KMS-11 (cell line): ENCODE measurements around the gene PIH1D1.
A peak's percentile ranks its signal among the peaks of the same experiment; 100 is the strongest.

Experiments
- H2AFZ ChIP-seq: fragments of 200-600 bp; sonication (generic); 2 replicates; pipeline ENCODE4 v1.6.1; 2016; ENCODE audit warnings: antibody characterized with exemption, mixed run types, low read depth
- H3K27ac ChIP-seq: fragments of 200-600 bp; sonication (generic); 2 replicates; pipeline ENCODE4 v1.6.1; 2016; ENCODE audit warnings: mild to moderate bottlenecking, mixed run types
- H3K27me3 ChIP-seq: fragments of 200-600 bp; sonication (generic); 2 replicates; pipeline ENCODE4 v1.6.1; 2017; ENCODE audit warnings: mild to moderate bottlenecking, low read depth, mixed run types, moderate library complexity; ENCODE audit not compliant: insufficient read depth
- H3K36me3 ChIP-seq: fragments of 200-600 bp; sonication (generic); 2 replicates; pipeline ENCODE4 v1.6.1; 2017; ENCODE audit warnings: mild to moderate bottlenecking, mixed run types; ENCODE audit not compliant: insufficient read depth
- H3K4me1 ChIP-seq: fragments of 200-600 bp; sonication (generic); 2 replicates; pipeline ENCODE4 v1.6.1; 2016; ENCODE audit warnings: mild to moderate bottlenecking, low read depth, mixed run types; ENCODE audit not compliant: poor library complexity, severe bottlenecking
- H3K4me2 ChIP-seq: fragments of 200-600 bp; sonication (generic); 2 replicates; pipeline ENCODE4 v1.7.0; 2016; ENCODE audit warnings: mild to moderate bottlenecking, mixed run types
- H3K4me3 ChIP-seq: fragments of 200-600 bp; sonication (generic); IDR thresholded peaks from 2 replicates; pipeline ENCODE4 v1.6.1; 2017; ENCODE audit warnings: low read depth, low read length, mixed read lengths; ENCODE audit not compliant: insufficient read depth
- H3K79me2 ChIP-seq: fragments of 200-600 bp; sonication (generic); 2 replicates; pipeline ENCODE4 v1.6.1; 2016; ENCODE audit warnings: low read depth, mixed run types; ENCODE audit not compliant: insufficient read depth
- H3K9ac ChIP-seq: fragments of 200-600 bp; sonication (generic); 2 replicates; pipeline ENCODE4 v1.6.1; 2016; ENCODE audit warnings: mild to moderate bottlenecking, mixed run types
- H4K20me1 ChIP-seq: fragments of 200-600 bp; sonication (generic); 2 replicates; pipeline ENCODE4 v1.6.1; 2016; ENCODE audit warnings: mild to moderate bottlenecking, mixed run types; ENCODE audit not compliant: insufficient read depth
- CTCF ChIP-seq: fragments of 200-600 bp; sonication (generic); conservative IDR thresholded peaks from 2 replicates; pipeline ENCODE4 v1.6.1; 2017; ENCODE audit warnings: low read depth, mild to moderate bottlenecking, antibody characterized with exemption, low read length, moderate library complexity, mixed read lengths

PIH1D1 gene

GRCh38 chr19:49451430-49452181 is at the start of gene PIH1D1:
TSS of gene PIH1D1 (minus strand) at chr19:49451814. CDS start at chr19:49451574, 240 bp downstream.
- Histone ChIP-seq H3K4me3 (peak within 1 kb of the TSS; percentile 39), H3K79me2 (peaks cover 24% of the 10 kb centered on the region), H3K27ac (peak within 1 kb of the TSS; percentile 88), H3K4me1 (peaks cover 39% of the 10 kb centered on the region), H3K9ac (peak within 1 kb of the TSS; percentile 81; the same call in 1 of the 2 replicates), H4K20me1 (no peaks in the 10 kb centered on the region), H3K36me3 (no peaks in the 10 kb centered on the region), H2AFZ (peak within 1 kb of the TSS; percentile 60; the same call in 1 of the 2 replicates), H3K4me2 (peak within 1 kb of the TSS; percentile 70), H3K27me3 (no peaks in the 10 kb centered on the region)
- TF ChIP-seq CTCF, result no peak

GRCh38 chr19:49499030-49499670 is 47.5 kb upstream of the PIH1D1 start:
- peaks cover 5% of the 10 kb centered on the region; the same call in 1 of the 2 replicates for H4K20me1 ChIP-seq
- no peak for TF ChIP-seq CTCF
- H3K4me3 ChIP-seq, result no peak overlapping the region
- peaks cover 15% of the 10 kb centered on the region; the same call in 1 of the 2 replicates for H3K36me3 ChIP-seq
- H3K4me1 ChIP-seq, result peaks cover 50% of the 10 kb centered on the region
- no peak overlapping the region for H3K9ac ChIP-seq
- no peaks in the 10 kb centered on the region for H3K27me3 ChIP-seq
- no peak overlapping the region for H3K27ac ChIP-seq
- H2AFZ ChIP-seq, result no peak overlapping the region
- no peak overlapping the region for H3K4me2 ChIP-seq
- H3K79me2 ChIP-seq, result peaks cover 26% of the 10 kb centered on the region

GRCh38 chr19:49498475-49498874 is 46.9 kb upstream of the PIH1D1 start:
- Histone ChIP-seq H3K36me3 (peaks cover 15% of the 10 kb centered on the region; the same call in 1 of the 2 replicates), H3K4me3 (no peak overlapping the region), H3K9ac (no peak overlapping the region), H3K27me3 (no peaks in the 10 kb centered on the region), H3K79me2 (peaks cover 26% of the 10 kb centered on the region), H3K4me1 (peaks cover 49% of the 10 kb centered on the region), H3K27ac (no peak overlapping the region), H4K20me1 (peaks cover 5% of the 10 kb centered on the region; the same call in 1 of the 2 replicates), H3K4me2 (peak overlapping the region; percentile 62; the same call in 1 of the 2 replicates), H2AFZ (no peak overlapping the region)
- no peak for TF ChIP-seq CTCF

- Histone ChIP-seq H4K20me1 (peaks cover 5% of the 10 kb centered on the region; the same call in 1 of the 2 replicates), H3K27me3 (no peaks in the 10 kb centered on the region), H2AFZ (no peak overlapping the region), H3K36me3 (peaks cover 20% of the 10 kb centered on the region; the same call in 1 of the 2 replicates), H3K4me2 (peak overlapping the region; percentile 62), H3K9ac (no peak overlapping the region), H3K4me3 (no peak overlapping the region), H3K4me1 (peaks cover 42% of the 10 kb centered on the region), H3K79me2 (peaks cover 26% of the 10 kb centered on the region), H3K27ac (no peak overlapping the region)
- no peak for TF ChIP-seq CTCF
These were observed 46.1 kb upstream of the PIH1D1 start for GRCh38 chr19:49497789-49498103.
